Activated CD4-positive, alpha-beta T cell treated with anti-CD3 and anti-CD28 coated beads, Interleukin-2, amount 50 U/mL, for 24 hours (primary cell): ENCODE measurements around the gene SFXN2.
"Not testable (repeated sequence)": the region's sequence is repeated elsewhere in the genome, so short reads cannot be mapped to it uniquely, and the experiment has no call there.

Experiments used
- DNase-seq, 2 donors: peaks; one replicate each; pipeline ENCODE4 v3.0.0-alpha.2; 2020; ENCODE audit warnings: low read depth in 1 of 2, low spot score in 1 of 2

The SFXN2 gene

DNA sequence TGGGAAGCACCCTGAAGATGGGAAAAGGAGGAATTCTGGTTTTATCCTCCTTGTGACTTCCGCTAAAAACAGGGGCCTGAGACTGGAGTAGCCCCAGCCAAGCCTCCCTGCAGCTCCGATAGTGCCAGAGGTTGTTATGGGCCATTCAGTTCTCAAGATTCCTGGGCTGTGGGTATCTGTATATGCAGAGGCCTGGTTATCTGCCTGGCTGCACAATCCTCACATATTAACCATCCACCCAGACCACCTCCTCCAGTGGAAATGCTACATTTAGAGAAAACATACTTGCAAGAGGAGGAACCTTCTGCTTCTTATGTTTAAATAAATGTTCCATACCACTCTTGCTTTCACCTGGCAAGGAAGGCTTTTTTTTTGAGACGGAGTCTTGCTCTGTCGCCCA is 34.8 kb upstream of the SFXN2 start:
- no peak for DNase-seq

DNA sequence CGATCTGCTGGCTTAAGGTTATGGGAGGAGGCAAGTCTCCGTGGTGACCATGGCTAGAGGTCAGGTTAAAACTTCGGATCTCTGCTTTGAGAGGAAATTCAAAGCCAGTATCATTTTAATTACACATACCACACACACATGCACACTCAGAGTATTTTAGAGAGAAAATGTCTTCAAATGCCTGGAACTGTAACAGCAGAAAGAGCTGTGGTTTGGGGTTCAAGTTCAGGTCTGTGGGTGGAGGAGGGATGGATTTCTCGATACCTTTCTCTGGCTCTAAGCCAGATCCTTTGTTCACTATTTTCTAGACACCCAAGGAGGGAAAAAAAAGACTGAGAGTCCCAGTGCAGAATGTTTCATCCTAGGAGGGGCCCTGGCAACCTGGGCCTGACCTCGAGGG is 32.7 kb upstream of the SFXN2 start:
- DNase-seq = no peak

DNA sequence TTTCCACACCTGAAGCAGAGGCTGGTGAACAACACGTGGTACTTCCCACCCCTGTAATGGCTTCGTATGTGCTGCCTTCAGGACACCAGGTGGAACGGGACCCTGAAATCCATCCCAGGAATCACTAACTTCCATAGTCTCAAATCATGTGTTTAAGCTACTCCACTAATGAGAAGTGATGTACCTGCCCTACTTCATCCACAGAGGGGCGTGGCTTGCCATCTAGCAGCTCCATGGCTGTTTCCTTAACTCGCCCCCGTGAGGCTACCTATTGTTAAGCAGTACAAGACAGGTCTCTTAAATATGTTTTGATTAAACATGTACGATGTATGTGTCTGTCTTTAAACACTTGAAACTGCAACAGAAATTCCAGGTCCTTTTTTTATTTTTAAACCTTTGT is 32.0 kb upstream of the SFXN2 start:
- DNase-seq = no peak

DNA sequence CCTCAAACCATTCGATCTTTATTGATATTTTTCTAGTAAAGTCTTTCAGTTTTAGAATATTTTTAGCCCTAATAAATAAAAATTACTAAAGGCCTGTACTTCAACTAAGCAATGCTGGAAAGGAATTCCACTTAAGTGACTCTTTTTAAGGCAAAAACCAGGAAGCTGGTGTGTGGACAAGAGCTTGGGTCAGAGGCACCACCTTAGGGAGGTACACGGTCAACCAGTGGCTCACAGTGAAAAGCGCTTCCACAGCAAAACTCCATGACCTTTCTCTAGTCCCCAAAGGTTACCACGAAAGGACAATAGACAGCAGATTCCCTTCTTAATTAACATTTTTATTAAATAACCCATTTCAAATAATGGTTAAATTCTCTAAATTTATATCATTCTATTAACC is 31.5 kb upstream of the SFXN2 start:
- no peak for DNase-seq

DNA sequence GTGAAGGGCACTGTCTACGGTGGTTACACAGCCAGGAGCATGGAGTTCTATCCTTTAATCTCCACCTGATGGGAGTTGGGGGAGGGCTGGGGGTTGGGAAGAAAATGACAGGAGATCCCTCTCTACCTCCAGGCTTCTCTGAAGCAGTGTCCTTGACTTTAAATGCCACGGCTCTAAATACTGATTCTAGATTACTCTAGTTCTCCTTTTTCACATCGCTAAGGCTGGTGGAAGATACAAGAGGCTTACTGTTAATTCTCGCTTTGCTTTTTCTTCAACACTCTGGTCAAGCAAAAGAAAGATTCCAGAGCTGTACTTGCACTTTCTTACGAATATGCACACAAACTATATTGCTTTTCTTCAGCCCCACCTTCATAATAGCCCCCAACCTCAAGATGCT is 30.7 kb upstream of the SFXN2 start:
- no peak for DNase-seq

DNA sequence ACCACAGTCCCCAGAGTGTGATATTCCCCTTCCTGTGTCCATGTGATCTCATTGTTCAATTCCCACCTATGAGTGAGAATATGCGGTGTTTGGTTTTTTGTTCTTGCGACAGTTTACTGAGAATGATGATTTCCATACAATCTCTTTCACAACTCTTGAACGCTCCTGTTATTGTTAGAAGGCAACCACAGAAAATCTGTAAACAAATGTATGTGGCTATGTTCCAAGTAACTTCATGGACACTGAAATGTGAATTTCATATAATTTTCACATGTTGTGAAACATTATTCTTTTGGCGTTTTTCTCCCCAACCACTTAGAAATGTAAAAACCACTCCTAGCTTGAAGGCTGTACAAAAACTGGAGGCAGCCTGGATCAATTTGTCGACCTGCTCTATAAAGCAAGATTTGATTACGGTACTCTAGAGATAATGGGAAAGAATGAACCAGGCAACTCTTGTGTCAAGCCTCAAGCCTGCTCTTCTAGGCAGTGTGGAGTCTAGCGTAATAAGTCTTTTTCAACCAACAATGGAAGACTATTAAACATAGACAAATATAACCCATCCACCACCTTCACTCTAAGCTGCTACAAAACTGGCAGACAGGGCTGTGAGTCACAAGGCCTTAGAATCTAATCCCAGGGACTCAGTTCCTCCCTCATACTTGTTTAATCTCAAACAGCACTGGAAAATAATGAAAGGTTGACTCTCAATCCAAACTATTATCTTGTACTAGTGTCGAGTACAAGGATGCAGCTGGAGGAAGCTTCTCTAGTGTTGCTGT is 23.0 kb upstream of the SFXN2 start:
- no peak for DNase-seq

DNA sequence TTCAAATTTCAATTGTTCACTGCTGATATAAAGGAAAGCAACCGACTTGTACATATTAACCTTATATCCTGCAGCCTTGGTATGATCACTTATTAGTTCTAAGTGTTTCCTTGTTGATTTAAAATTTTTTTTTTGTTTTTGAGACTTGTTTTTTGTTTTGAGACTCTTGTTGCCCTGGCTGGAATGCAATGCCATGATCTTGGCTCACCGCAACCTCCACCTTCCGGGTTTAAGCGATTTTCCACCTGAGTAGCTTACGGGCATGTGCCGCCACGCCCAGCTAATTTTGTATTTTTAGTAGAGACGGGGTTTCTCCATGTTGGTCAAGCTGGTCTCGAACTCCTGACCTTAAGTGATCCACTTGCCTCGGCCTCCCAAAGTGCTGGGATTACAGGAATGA is 19.0 kb upstream of the SFXN2 start:
- not testable (repeated sequence) for DNase-seq

DNA sequence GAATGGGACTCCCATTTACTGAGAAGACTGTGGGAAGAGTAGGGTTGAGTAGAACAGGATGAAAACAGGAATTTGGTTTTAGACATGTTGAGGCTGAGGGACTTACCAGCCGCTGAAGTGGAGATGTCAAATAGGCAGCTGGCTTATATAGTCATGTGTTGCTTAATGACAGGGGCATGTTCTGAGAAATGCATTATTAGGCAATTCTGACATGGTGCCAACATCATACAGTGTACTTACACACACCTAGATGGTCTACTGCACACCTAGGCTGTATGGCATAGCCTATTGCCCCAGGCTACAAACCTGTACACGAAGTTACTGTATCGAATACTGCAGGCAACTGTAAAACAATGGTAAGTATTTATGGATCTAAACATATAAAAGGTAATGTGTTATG is 17.7 kb upstream of the SFXN2 start:
- no peak for DNase-seq

DNA sequence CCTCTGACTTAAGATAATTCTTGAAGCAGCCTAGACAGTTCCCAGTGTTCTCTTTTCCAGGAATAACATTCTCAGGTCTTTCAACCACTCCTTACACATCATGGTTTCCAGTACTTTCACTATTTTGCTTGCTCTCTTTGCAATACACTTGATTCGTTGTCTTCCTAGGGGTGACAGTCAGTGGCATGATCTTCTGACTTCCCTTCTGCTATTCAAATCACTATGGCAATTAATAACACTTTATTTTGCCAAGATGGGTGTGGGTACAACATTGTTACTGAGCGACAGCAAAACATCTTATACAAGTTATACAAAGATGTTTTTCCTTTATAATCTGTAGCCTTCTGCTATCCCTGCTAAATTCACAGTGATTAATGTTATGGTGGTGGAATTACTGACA is 15.5 kb upstream of the SFXN2 start:
- no peak for DNase-seq

DNA sequence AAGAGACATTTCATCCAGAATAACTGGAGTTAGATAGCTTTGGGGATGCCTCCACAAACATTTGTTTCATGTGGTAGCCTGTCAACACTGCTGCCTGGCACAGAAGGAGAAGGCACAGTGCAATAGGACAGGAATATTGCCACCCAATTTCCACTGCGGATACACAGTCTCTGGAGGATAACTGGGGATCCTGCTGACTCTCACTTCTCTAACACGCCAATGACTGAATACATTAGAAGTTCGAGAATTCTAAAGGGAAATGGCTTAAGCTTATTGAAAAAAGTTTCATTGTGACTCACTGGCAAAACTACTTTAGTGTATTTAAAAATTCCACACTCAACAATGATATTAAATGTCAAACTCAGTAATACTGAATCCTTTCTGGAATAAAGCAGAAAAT is 13.2 kb upstream of the SFXN2 start:
- no peak for DNase-seq

DNA sequence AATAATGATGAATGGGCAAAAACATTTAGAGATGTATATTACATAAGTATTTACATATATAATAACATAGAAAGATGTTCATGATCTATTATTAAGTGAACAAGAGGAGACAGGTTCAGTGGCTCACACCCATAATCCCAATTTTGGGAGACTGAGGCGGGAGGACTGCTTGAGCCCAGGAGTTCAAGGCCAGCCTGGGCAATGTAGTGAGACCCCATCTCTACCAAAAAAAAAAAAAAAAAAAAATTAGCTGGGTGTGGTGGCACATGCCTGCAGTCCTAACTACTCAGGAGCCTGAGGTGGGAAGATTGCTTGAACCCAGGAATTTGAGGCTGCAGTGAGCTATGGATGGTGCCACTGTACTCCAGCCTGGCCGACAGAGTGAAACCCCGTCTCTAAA is 12.6 kb upstream of the SFXN2 start:
- no peak for DNase-seq

DNA sequence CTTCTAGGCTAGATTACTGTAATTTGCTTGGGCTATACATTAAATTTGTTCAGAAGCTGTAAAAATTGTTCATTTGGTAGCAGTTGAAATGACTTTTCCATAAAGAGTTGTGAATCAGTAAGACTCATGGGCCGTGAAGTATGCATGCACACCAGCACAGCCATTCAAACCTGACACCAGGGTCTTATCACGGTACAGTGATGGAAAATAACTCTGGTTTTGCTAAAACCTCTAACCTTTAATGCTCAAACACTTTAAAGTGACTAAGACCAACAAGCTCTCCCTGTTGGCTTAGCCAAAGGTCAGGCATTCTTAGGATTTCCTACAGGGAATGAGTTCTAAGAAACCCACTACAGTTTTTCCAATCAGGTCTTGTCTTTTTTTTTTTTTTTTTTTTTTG is 11.7 kb upstream of the SFXN2 start:
- no peak for DNase-seq

DNA sequence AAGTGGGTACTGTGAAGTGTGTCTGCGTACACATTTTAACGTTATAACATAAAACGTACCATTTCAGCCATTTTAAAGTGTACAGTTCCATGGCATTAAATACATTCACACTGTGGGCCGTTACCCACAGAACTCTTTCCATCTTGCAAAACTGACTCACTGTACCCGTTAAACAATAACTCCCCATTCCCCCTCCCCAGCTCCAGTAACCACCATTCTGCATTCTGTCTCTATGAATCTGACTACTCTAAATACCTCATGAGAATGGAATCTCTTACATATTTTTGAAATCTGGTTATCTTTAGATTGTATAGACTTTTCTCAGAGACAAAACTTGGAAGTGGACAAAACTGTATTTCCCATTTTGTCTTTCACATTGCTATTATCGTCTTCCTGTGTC is 9.5 kb upstream of the SFXN2 start:
- DNase-seq = no peak

DNA sequence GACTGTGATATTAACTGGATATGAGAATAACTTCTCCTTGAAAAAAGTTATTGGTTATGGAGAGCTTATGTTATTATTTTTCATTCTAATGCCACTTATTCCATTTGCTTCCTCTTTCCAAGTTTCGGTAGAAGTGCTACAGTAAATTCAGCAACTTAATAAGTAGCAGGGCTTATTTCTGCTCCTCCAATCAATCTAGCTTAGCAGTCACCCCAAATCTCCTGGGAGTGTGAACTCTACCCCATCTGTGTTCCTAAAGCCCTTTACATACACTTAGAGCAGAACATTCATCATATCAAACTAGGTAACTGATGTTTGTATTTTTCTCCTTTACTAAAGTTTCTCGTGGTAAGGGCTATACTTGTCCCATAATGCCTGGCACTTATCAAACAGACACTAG is 8.9 kb upstream of the SFXN2 start:
- no peak for DNase-seq

DNA sequence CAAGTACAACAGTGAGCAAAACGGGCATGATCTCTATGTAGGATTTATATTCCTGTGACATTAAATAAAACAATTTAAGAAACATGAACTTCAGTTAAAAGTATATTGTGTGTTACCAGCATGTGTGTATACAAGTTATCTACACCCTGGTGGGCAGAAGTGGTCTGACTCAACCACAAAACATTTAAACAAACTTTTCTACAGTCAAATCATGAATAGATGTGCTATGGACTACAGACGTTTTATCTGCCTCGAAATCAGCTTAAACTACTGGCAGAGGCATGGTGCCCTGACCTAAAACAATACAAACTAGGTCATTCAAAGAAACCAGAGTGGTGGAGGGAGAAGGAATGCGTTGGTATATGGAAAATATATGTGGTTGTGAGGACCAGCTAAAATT is 3.8 kb upstream of the SFXN2 start:
- no peak for DNase-seq

DNA sequence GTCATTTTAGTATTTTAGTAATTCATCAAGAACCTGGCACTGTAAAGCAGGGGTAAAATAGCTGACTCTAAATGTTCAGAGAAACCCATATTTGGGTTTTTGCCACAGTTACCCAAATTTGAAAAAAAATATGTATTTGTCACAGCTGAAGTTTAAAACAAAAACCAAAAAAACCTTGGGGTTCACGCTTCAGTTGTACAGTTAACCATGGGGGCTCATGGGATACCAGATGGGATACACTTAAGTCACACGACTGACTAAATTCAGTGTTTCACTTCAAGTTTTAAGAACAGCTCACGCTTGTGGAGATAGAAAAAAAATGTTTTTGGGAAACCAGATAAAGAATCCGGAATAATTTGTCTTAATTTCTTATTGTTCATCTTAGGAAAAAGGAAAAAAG is 2.3 kb upstream of the SFXN2 start:
- DNase-seq = no peak

DNA sequence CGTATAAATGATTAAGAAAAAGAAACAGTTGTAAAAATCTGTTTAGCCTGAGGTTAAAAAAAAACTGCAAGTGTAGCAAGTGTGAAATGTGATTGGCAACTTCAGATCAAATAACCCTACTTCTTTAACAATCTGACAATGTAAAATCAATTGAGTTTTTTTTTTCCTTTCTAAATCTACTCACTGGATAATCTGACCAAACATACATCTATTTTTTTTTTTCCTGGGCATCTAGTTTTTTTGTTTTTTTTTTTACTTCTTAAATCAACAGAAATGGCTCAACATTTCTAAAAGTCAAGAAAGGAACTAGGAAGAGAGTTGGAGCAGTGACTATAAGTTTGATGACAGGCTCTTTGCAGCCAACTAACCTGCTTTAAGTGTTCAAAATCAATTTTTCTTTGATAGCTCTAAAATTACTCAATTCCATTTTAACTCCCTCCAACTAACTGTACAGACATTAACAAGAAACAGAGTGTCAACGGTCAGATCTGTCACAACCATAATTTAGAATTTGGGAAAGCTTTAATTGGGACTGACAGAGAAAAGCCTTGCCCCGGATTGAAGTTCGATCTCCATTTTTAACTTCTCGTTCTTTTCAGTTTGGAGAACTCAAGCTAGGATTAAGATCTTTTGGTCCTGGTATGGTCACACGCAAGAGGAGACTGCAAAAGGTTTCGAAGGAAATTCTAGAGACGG is 1.4 kb upstream of the SFXN2 start:
- no peak for DNase-seq

DNA sequence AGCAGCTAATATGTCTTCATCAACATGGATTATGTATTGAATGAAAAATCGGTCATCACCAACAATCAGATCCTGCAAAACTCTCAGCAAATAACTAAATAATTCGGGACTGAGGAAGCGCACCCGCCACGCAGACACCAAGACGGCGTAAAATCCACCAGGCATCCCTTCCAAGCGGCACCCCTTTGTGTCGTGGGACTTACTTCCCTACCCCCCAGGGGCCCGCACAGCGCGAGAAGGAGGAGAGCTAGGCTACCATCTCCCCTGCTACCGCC is 960 bp upstream of the SFXN2 start:
- DNase-seq = no peak

DNA sequence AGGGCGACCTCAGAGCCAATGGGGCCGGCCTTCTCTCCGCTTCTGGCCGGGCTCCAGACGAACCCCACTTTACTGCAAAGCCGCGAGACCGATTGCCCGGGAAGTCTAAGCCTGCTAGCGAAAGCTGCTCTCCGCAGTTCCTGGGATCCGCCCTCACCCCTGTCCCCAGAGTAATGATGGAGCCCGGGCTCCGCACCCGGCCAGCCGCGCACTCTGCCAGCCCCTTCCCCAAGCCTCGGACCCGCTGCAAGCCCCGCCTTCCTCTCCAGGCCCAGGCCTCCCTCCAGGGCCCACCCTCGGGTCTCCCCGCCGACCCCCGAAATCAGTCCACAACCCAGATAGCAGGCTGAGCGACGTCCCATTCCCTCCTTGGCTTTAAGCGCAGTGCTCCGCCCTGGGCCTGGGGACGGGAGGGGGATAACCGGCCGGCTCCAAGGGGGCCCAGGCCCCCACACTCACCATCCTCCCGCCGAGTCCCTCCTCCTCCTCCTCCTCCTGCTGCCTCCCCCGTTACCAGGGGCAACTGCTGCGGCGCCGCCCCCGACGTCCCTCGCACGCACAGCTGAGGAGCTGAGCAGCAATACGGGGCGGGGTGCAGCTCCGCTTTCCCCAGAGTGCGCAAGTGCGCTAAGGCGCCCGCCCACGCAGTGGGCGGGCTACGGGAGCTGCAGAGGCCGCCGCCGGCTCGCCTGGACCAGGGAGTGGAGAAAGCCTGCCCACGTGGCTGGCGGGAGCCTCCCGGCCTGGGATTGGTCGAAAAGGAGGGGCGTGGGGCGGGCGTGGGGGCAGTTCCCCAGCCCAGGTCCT is 419 bp upstream of the SFXN2 start, which contains the start of gene ARL3:
ARL3 (minus strand) TSS at position 584 of the 807 bp plus-strand sequence; CDS start at position 462, 122 bp downstream.
- peak; percentile 90 to 93 for DNase-seq

DNA sequence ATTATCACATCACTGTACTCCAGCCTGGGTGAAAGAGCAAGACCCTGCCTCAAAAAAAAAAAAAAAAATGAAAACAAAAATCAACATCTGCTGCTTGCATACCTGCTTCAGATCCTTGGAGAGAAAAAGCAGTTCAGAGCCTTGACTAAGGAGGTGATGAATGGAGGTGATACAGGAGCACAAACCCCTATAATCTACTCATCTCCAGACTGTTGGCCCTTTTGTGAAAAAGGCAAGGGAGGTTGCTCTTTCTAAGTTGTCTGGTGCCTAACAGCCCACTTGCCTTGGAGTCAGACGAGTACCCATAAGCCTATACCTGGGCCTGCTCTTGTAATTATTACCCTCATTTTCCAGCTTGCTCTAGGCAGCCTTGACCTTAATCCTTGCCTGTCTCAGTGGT is 1.4 kb downstream of the SFXN2 start:
- DNase-seq = no peak

DNA sequence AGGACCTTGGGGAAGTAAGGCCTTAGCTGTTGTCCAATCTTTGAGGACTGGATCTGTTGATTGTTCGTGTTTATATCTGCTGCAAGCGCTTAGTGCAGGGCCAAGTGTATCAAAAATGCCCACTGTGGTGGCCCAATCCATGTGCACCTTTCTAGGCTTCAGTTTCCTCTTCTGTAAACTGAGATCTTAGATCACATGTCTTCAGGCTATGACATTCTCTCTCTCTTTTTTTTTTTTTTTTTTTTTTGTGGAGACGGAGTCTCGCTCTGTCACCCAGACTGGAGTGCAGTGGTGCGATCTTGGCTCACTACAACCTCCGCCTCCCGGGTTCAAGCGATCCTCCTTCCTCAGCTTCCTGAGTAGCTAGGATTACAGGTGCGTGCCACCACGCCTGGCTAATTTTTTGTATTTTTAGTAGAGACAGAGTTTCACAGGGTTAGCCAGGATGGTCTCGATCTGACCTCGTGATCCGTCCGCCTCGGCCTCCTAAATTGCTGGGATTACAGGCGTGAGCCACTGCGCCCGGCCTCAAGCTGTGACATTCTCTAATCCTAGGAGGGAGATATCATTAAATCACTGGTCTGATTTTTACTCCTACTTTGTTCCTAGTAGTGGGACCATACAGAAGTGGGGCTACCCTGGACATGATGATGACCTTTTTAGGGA is 2.6 kb downstream of the SFXN2 start:
- not testable (repeated sequence) for DNase-seq

DNA sequence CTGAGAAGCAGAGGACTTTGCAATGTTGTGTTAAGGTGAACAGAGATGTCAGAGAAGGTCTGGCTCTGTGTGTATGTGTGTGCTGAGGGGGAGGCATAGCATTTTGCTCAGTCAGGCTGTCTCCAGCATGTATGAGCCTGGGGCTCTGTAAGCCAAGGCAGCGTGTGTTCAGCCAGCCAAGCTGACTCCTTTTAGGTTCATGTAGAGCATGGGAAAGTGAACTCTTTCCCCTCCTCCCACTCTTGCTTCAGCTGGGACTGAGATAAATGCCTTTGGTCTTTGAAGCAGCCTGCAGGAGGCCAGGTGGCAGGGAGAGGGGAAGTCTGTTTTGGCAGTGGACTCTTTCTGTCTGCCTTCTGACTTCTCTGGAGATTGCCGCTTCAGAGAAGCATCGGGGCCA is 3.8 kb downstream of the SFXN2 start:
- DNase-seq = no peak
